HuH-7.5 (cell line): Measurements from ENCODE around the gene SMARCA4.
"Not testable (repeated sequence)": the region's sequence is repeated elsewhere in the genome, so short reads cannot be mapped to it uniquely, and the experiment has no call there.

Experiments
- DNase-seq: peaks from one replicate; pipeline ENCODE4 v3.0.0; 2011; ENCODE audit warnings: low spot score

The SMARCA4 gene

GRCh38 chr19:10979951-10980381, 19.1 kb downstream of the SMARCA4 start:
- DNase-seq = no peak

DNA sequence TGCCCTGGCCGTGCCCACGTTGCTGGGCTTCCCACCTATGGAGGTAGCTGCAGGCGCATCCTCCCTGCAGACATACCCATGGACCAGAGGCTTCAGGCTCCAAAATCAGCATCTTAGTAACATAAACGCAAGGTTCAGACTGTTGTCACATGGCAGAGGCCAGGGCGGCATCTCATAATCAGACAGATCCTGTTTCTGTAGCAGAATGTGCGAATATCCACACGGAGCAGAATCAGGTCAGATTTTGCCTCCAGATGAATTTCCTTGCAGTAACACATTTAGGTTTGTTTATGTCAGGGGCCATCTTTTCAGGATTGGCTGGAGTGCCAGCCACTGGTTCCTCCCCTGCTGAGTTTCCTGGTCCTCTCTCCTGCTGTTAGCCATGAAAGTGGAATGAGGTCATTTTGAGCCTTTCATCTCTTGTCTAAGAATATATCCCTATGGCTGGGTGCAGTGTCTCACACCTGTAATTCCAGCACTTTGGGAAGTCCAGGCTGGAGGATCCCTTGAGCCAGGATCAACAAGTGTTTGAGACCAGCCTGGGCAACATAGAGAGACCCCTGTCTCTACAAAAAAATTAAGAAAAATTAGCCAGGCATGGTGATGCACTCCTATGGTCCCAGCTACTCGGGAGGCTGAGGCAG, 20.5 kb downstream of the SMARCA4 start:
- DNase-seq = no peak

DNA sequence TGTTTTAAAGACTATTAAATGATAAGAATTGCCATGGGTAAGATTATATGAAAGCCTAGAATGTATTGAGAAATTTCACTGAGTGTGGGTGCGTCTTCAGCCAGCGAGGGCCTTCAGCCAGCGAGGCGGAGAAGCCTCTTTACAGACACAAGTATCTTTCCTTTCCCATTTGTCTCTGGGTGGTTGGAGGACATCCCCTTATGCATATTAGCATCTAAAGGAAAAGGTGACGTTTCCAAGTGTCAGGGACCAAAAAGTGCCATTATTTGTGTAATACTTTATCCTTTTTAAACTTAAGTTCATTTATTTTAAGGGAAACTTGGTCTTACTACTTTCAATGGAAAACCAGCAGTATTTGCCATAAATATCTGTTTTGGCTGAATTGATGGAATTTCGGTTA, 22.2 kb downstream of the SMARCA4 start:
- no peak for DNase-seq

DNA sequence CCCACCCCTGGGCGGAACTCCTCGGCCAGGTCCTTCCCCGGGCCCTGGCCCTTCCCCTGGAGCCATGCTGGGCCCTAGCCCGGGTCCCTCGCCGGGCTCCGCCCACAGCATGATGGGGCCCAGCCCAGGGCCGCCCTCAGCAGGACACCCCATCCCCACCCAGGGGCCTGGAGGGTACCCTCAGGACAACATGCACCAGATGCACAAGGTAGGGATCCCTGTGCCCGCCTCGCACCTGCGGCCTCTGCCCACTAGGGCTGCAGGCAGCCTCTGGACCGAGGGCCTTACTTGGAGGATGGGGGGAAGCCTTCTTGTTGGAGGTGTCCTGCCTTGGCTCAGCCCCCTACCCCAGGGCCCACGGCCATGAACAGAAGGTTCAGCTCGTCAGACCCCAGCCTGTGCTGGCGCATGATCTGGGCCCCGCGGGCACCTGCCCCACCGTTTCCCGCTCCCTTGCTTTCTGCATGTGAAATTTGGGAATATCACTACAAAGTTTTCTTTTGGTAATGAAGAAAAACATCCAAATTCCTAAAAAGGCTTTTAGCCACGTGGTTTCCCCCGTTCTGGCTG, 23.4 kb downstream of the SMARCA4 start:
- no peak for DNase-seq

GRCh38 chr19:10985502-10985901, 24.7 kb downstream of the SMARCA4 start:
- DNase-seq = no peak

- DNase-seq = no peak
Observed at GRCh38 chr19:10986301-10987127, 25.7 kb downstream of the SMARCA4 start.

DNA sequence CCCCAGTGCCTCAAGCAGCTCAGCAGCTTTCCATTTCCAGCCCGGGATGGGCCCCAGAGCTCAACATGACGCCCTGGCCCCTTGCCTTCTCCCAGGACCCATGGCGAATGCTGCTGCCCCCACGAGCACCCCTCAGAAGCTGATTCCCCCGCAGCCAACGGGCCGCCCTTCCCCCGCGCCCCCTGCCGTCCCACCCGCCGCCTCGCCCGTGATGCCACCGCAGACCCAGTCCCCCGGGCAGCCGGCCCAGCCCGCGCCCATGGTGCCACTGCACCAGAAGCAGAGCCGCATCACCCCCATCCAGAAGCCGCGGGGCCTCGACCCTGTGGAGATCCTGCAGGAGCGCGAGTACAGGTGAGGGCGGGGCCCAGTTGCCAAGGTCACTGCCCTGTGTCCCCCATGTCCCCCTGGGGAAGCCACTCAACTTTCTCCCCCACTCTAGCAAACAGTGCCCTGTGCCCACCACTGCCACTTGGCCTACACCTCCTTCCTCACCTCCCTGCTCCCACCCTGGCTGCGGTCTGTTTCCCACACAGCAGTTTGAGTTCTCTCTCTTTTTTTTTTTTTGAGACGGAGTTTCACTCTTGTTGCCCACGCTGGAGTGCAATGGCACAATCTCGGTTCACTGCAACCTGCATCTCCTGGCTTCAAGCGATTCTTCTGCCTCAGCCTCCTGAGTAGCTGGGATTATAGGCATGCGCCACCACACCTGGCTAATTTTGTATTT, 26.9 kb downstream of the SMARCA4 start:
- no peak for DNase-seq

GRCh38 chr19:10988380-10988779, 27.6 kb downstream of the SMARCA4 start:
- no peak for DNase-seq

GRCh38 chr19:10988921-10989320, 28.1 kb downstream of the SMARCA4 start:
- DNase-seq = no peak

DNA sequence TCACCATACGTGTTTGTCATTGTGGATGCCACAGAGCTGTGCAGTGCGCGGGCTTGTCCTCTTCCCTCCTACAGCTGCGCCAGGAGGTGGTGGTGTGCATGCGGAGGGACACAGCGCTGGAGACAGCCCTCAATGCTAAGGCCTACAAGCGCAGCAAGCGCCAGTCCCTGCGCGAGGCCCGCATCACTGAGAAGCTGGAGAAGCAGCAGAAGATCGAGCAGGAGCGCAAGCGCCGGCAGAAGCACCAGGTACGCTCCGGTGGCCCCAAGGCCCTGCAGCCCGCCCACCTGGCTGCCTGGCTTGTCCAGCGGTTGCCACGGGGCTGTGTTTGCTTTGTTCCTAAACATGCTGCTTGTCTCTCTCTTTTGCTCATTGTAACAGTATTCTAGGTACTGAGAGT, 30.2 kb downstream of the SMARCA4 start:
- no peak for DNase-seq

DNA sequence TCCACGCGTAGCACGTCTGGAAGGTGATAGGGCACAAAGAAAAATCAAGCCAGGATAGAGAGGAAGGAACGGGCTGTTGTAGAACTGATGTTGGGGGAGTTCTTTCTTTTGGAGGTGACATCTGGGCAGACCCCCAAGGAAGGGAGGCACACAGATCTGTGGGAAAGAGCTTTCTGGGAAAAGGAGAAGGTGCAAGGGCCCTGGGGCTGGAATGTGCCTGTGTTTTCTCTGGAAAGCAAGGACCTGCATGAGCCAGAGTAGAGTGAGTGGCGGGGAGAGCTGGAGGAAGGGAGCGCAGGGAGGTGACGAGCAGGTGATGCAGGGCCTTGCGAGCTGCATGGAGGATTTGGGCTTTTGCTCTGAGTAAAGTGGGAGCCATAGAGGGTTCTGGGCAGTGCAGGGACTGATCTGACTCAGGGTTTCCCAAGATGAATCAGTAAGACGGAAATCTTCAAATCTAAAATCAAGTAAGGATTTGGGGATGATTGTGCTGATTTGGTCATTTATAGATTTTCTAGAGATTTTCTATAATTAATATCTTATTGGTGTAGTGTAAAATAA, 30.8 kb downstream of the SMARCA4 start:
- no peak for DNase-seq

DNA sequence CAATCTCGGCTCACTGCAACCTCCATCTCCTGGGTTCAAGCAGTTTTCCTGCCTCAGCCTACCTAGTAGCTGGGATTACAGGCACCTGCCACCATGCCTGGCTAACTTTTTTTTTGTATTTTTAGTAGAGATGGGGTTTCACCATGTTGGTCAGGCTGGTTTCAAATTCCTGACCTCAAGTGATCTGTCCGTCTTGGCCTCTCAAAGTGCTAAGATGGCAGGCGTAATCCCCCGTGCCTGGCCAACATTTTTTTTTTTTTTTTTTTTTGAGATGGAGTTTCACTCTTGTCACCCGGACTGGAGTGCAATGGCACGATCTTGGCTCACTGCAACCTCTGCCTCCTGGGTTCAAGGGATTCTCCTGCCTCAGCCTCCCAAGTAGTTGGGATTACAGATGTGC, 31.3 kb downstream of the SMARCA4 start:
- not testable (repeated sequence) for DNase-seq

- no peak for DNase-seq
Observed at GRCh38 chr19:10995926-10996600, 35.2 kb downstream of the SMARCA4 start.

DNA sequence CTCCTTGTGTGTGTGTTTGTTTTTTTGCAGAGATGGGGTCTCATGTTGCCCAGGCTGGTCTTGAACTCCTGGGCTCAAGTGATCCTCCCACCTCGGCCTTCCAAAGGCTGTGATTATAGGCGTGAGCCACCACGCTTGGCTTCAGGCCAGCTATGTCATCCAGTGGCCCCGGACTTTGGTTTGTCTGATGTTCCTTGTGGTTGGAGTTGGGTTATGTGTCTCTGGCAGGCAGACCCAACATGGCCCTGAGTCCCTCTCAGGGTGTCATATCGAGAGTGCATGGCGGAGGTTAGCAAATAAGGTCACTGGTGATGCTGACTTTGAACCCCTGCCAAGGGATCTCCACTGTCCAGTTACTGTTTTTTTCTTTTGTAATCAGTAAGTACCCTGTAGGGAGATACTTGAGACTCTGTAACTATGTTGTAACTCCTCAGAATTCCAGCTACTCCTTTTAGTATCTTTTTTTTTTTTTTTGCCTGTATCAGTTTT, 37.3 kb downstream of the SMARCA4 start:
- no peak for DNase-seq

DNA sequence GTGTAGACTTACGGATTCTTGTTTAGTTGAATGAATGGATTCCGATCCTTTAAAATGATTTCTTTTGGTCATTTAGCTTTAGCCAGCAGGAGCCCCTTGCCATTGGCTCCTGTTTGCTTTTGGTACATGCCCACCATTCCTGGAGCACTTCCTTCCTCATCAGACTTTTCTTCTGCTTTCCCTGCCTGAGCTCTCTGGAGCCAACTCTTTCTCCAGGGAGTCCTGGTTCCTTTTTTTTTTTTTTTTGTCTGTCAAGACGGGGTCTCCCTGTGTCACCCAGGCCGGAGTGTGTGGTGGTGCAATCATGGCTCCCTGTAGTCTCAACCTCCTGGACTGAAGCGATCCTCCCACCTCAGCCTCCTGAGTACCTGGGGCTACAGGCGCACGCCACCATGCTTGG, 37.8 kb downstream of the SMARCA4 start:
- DNase-seq = no peak

- DNase-seq = no peak
Observed at GRCh38 chr19:11005521-11005920, 44.7 kb downstream of the SMARCA4 start.

DNA sequence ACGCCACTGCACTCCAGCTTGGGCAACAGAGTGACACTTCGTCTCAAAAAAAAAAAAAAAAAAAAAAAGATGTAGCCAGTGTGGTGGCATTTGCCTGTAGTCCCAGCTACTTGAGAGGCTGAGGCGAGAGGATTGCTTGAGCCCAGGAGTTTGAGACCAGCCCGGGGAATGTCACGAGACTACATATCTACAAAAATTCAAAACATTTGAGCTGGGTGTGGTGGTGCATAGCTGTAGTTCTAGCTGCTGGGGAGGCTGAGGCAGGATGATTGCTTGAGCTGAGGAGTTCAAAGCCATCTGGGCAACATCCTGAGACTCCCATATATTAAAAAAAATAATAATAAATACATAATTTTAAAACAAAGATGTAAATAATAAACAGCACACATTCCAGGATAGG, 46.6 kb downstream of the SMARCA4 start:
- DNase-seq = no peak

DNA sequence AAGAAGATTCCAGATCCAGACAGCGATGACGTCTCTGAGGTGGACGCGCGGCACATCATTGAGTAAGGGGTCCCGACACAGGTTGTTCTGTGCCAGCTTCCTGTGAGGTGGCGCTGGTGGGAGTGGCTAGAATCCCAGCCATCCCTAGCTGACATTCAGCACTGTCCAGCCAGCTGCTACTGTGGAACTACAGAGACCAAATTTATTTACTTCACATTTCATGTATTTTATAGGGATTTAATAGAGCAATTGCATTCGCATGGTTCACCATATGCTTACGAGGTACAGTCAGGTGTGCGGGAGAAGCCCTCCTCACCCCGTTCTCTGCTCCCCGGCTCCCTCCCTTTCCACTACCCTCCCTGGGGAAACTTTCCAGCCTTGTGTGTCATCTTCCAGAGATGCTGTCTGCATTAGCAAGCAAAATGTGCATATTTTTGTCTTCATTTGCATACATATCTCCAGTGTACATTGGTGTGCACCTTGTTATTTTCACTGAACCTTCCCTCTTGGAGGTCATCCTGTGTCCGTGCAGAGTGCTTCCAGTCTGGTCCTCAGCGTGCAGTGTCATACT, 47.2 kb downstream of the SMARCA4 start:
- no peak for DNase-seq

GRCh38 chr19:11010041-11010440, 49.2 kb downstream of the SMARCA4 start:
- DNase-seq = no peak

DNA sequence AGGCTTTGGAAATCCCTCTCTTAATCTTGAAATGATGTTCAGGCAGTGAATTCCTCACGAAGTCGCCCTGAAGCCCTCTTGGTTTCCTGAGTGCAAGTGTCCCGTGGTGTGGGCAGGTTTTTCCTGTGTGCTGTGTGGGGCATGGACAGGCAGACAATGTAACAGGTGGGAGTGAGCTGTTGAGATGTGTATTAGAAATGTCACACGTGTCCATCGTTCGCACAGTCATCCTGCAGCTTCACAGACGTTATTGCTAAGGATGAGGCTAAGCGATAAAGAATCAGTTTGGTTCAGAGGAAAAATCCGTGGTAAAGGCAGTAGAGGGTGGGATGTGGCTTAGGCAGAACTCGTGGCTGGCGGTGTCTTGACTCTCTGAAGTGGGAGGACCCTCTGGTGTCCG, 51.7 kb downstream of the SMARCA4 start:
- DNase-seq = no peak

- DNase-seq = no peak
Observed at GRCh38 chr19:11013771-11014170, 52.9 kb downstream of the SMARCA4 start.
